ENCODE results near the gene TNFRSF25. TPM values are rescaled to one million over a fixed set of nuclear protein-coding genes. Genes with fewer than 3 reads are reported as not detected.

TNFRSF25 gene
- polyA plus RNA-seq, 1 donor from 2014 or later = 52.2 TPM

GRCh38 chr1:6424000-6424565 is 41.9 kb downstream of the TNFRSF25 start:
- Histone ChIP-seq H3K9me2 (ENCODE audit: insufficient read depth, low read length) (no peaks in the 10 kb centered on the region), H3K4me2 (ENCODE audit: low read length) (no peak overlapping the region), H3K79me2 (replicated peaks; ENCODE audit: insufficient read depth, low read length) (no peaks in the 10 kb centered on the region), H3K27ac (ENCODE audit: low read length) (no peak overlapping the region), H3F3A (ENCODE audit: insufficient read depth, low read length, poor library complexity, severe bottlenecking) (no peaks in the 10 kb centered on the region), H3K36me3 (ENCODE audit: insufficient read depth, low read length) (no peaks in the 10 kb centered on the region), H3K27me3 (ENCODE audit: insufficient read depth, low read depth, low read length) (peaks cover 73% of the 10 kb centered on the region), H3K9me3 (ENCODE audit: low read length) (no peaks in the 10 kb centered on the region), H4K20me1 (ENCODE audit: insufficient read depth) (no peaks in the 10 kb centered on the region), H3K4me3 (ENCODE audit: low read length) (peak overlapping the region; percentile 34), H2AFZ (ENCODE audit: low read depth, low read length) (no peak overlapping the region), H3K9ac (ENCODE audit: low read length) (no peak overlapping the region)
- TF ChIP-seq EZH2 (IDR thresholded peaks at IDR 0.05; ENCODE audit: borderline replicate concordance, insufficient read depth, low read length, poor library complexity, severe bottlenecking) = peak; percentile 8
- no peak for TF ChIP-seq REST (IDR thresholded peaks at IDR 0.05; ENCODE audit: borderline replicate concordance)

- peaks cover 79% of the 10 kb centered on the region for H3K27me3 ChIP-seq (ENCODE audit: insufficient read depth, low read depth, low read length)
- no peaks in the 10 kb centered on the region for H4K20me1 ChIP-seq (ENCODE audit: insufficient read depth)
- H3K79me2 ChIP-seq (replicated peaks; ENCODE audit: insufficient read depth, low read length) = no peaks in the 10 kb centered on the region
- no peaks in the 10 kb centered on the region for H3K9me3 ChIP-seq (ENCODE audit: low read length)
- no peak overlapping the region for H3K27ac ChIP-seq (ENCODE audit: low read length)
- H3K4me3 ChIP-seq (ENCODE audit: low read length) = peak overlapping the region; percentile 34
- no peaks in the 10 kb centered on the region for H3K36me3 ChIP-seq (ENCODE audit: insufficient read depth, low read length)
- H2AFZ ChIP-seq (ENCODE audit: low read depth, low read length) = no peak overlapping the region
- no peak overlapping the region for H3K4me2 ChIP-seq (ENCODE audit: low read length)
- H3K9ac ChIP-seq (ENCODE audit: low read length) = no peak overlapping the region
- H3F3A ChIP-seq (ENCODE audit: insufficient read depth, low read length, poor library complexity, severe bottlenecking) = no peaks in the 10 kb centered on the region
- no peak for TF ChIP-seq EZH2 (IDR thresholded peaks at IDR 0.05; ENCODE audit: borderline replicate concordance, insufficient read depth, low read length, poor library complexity, severe bottlenecking)
- no peak for TF ChIP-seq POLR2AphosphoS5 (IDR thresholded peaks at IDR 0.05)
- no peak for TF ChIP-seq TAF1 (IDR thresholded peaks at IDR 0.05; ENCODE audit: low read depth)
- TF ChIP-seq SMC3 (conservative IDR thresholded peaks at IDR 0.05; ENCODE audit: poor library complexity) = peak; percentile 73
- no peak for TF ChIP-seq MXI1 (conservative IDR thresholded peaks at IDR 0.05; ENCODE audit: poor library complexity, severe bottlenecking)
- no peak for TF ChIP-seq REST (IDR thresholded peaks at IDR 0.05; ENCODE audit: borderline replicate concordance)
- peak; percentile 85 for TF ChIP-seq CTCF (IDR thresholded peaks at IDR 0.05; ENCODE audit: poor library complexity, severe bottlenecking)
- TF ChIP-seq EP300 (conservative IDR thresholded peaks at IDR 0.05; ENCODE audit: poor library complexity, severe bottlenecking) = no peak
- peak; percentile 66 for TF ChIP-seq RAD21 (conservative IDR thresholded peaks at IDR 0.05)
- no peaks in the 10 kb centered on the region for H3K9me2 ChIP-seq (ENCODE audit: insufficient read depth, low read length)
Observed at GRCh38 chr1:6423321-6423999, 42.5 kb downstream of the TNFRSF25 start.
